Activated CD8-positive, alpha-beta T cell treated with anti-CD3 and anti-CD28 coated beads for 36 hours (primary cell): Measurements from ENCODE around the gene PTGS1. TPM values are rescaled to one million over a fixed set of nuclear protein-coding genes. Genes with fewer than 3 reads are reported as not detected.

Experiments used
- ATAC-seq: fragments of 200-7000 bp; cut with Tn5 transposase; one replicate; pipeline ENCODE4 v1.10.0; 2021; ENCODE audit warnings: mild to moderate bottlenecking, moderate library complexity
- CTCF ChIA-PET: fragments of 350-600 bp; sonication (Branson Sonifier 250); formaldehyde crosslinking; loops from one replicate; lab custom pipeline; 2021; ENCODE audit warnings: antibody characterized with exemption; lab: Charles Lee
- POLR2A ChIA-PET: fragments of 350-600 bp; sonication (Branson Sonifier 250); formaldehyde crosslinking; loops from one replicate; lab custom pipeline; 2021; ENCODE audit warnings: antibody characterized with exemption; lab: Charles Lee
- DNase-seq: peaks from one replicate; pipeline ENCODE4 v3.0.0-alpha.2; 2020
- H3K27ac Mint-ChIP-seq: one replicate; pipeline ENCODE4 v1.8.0; 2021; ENCODE audit warnings: mild to moderate bottlenecking, mixed read lengths
- H3K27me3 Mint-ChIP-seq: one replicate; pipeline ENCODE4 v1.8.0; 2021; ENCODE audit warnings: mixed read lengths
- H3K36me3 Mint-ChIP-seq: one replicate; pipeline ENCODE4 v1.8.0; 2021; ENCODE audit warnings: low read depth, mixed read lengths
- H3K4me1 Mint-ChIP-seq: one replicate; pipeline ENCODE4 v1.8.0; 2021; ENCODE audit warnings: low read depth, mixed read lengths
- H3K4me3 Mint-ChIP-seq: one replicate; pipeline ENCODE4 v1.8.0; 2021; ENCODE audit warnings: mild to moderate bottlenecking, moderate library complexity, mixed read lengths
- H3K9me3 Mint-ChIP-seq: one replicate; pipeline ENCODE4 v1.8.0; 2021; ENCODE audit warnings: mixed read lengths
- intact Hi-C: fragments of 100-400 bp; cut with micrococcal nuclease; formaldehyde crosslinking; loops from one replicate; pipeline ENCODE4 v1.10.0; 2022
- total RNA-seq, 2 experiments: library from RNA; stranded (reverse); gene quantifications; one replicate each; pipeline ENCODE4 v1.2.3, GENCODE V29; 2021
- TF ChIP-seq, protein P1 (sequence below): fragments of 200-600 bp; IDR thresholded peaks from one replicate; pipeline ENCODE4 v1.8.0; 2022; ENCODE audit warnings: antibody characterized with exemption, mild to moderate bottlenecking

PTGS1 gene
- total RNA-seq, 2 experiments from 2014 or later: 0.23 TPM; not detected in 1

DNA sequence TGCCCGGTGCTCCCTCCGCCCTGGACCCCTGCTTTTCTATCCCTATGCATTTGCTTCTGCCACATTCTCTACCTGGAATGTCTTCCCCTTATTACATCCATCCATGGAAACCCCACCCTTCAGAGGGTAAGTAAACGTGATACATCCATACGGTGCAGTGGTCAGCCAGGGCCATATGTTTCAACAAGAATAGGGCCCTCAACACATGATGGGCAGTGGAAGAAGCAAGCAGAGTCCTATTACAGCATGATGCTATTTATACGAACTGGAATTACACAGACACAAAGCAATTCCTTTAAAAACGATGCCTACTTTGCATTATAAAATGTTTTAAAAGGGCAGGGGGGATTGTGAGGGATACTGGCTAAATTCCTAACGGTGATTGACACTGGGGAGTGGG is 38.2 kb upstream of the PTGS1 start:
- DNase-seq (no peak), ATAC-seq (no peak)
- intact Hi-C loops: no loop called here
- TF ChIP-seq, protein P1, sequence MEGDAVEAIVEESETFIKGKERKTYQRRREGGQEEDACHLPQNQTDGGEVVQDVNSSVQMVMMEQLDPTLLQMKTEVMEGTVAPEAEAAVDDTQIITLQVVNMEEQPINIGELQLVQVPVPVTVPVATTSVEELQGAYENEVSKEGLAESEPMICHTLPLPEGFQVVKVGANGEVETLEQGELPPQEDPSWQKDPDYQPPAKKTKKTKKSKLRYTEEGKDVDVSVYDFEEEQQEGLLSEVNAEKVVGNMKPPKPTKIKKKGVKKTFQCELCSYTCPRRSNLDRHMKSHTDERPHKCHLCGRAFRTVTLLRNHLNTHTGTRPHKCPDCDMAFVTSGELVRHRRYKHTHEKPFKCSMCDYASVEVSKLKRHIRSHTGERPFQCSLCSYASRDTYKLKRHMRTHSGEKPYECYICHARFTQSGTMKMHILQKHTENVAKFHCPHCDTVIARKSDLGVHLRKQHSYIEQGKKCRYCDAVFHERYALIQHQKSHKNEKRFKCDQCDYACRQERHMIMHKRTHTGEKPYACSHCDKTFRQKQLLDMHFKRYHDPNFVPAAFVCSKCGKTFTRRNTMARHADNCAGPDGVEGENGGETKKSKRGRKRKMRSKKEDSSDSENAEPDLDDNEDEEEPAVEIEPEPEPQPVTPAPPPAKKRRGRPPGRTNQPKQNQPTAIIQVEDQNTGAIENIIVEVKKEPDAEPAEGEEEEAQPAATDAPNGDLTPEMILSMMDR: no peak
- Mint-ChIP-seq H3K27me3 (no peaks in the 10 kb centered on the region), H3K27ac (no peak overlapping the region), H3K36me3 (peaks cover 17% of the 10 kb centered on the region), H3K9me3 (no peaks in the 10 kb centered on the region), H3K4me1 (peaks cover 3% of the 10 kb centered on the region), H3K4me3 (no peak overlapping the region)
- ChIA-PET CTCF (interaction anchor here (1.1 kb wide), 1 partner anchor 18 kb away, joined by 8 read pairs; no protein-coding TSS in a partner anchor), POLR2A (no interaction called here)

DNA sequence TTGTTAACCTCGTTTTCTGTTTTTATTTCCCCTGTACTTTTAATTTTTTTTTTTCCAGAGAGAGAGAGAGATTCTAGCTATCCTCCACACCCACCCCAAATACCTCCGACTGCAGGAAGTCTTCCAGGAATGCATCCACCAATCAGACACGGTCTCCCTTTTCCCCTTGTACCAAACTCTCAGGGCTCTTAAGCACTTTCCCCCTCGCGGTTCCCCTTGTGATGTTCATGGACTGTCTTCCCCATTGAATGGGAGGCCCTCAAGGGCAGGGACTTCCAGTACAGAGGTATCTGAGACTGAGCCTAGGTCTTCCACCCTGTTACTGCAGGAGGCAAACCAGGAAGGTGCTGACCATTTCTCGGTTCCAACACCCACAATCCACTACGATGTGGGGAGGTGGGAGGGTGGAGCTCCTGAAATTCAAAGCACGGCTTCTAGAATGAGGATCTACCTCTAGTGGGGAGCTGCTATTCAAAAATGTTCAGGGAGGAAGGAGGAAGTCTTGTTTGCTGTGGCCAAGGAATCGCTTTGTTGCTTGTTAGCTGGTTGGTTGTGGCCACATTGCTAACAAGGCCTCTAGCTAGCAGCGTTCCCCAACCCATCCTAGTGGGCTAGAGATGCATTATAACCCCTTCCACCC is 37.5 kb upstream of the PTGS1 start:
- POLR2A ChIA-PET: interaction anchor here (0.7 kb wide), 1 partner anchor 48 kb away, joined by 3 read pairs; no protein-coding TSS in a partner anchor
- CTCF ChIA-PET: interaction anchor here (1.1 kb wide), 2 partner anchors 17 to 235 kb away, joined by 3 to 8 read pairs; no protein-coding TSS in a partner anchor

DNA sequence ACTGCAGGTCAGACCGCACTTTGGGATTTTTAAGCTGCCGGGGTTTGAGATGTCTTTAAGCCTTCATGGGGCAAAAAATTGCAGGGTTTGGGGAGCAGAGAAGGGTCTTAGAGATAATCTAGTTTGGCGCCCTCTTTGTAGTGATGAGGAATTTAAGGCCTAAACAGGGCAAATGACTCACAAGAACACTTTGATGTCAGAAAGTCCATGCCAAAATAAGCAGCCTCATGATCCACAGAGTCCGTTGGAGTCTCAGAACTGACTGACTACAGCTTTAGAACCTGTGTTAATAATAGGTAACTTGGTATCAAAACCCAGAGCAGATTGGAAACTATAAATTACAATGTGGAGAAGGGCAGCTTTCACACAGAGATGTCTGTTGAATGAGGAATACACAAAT is 35.9 kb upstream of the PTGS1 start:
- ChIA-PET CTCF (interaction anchor here (2.4 kb wide), 1 partner anchor 16 kb away, joined by 9 read pairs; no protein-coding TSS in a partner anchor), POLR2A (no interaction called here)
- no peak for DNase-seq
- no peak for ATAC-seq
- Mint-ChIP-seq H3K27me3 (no peaks in the 10 kb centered on the region), H3K27ac (no peak overlapping the region), H3K9me3 (no peaks in the 10 kb centered on the region), H3K4me1 (peaks cover 3% of the 10 kb centered on the region), H3K36me3 (peaks cover 6% of the 10 kb centered on the region), H3K4me3 (no peak overlapping the region)
- intact Hi-C loops: no loop called here
- TF ChIP-seq, protein P1: no peak

More for the DNA sequence above, 37.5 kb upstream of the PTGS1 start:
- Mint-ChIP-seq H3K4me3 (no peak overlapping the region), H3K36me3 (peaks cover 14% of the 10 kb centered on the region), H3K9me3 (no peaks in the 10 kb centered on the region), H3K27me3 (no peaks in the 10 kb centered on the region), H3K27ac (no peak overlapping the region), H3K4me1 (peaks cover 3% of the 10 kb centered on the region)
- no peak for ATAC-seq
- TF ChIP-seq, protein P1: no peak
- DNase-seq: no peak
- intact Hi-C loops: no loop called here

DNA sequence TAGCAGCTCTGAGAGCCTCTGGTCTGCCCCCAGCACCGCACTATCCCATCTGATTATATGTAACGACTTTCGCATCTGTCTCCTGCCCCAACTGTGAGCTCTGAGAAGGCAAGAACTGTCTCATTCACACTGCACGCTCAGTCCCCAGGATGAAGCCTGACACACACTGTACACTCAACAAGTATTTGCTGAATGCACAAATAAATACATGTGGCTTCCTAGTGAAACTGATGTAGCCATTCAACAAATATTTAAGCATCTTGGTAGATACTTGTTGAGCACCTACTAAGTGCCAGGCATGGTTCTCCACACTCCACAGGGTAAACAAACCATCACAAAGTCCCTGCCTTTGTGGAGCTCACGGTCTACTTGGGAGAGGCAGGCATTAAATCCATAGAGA is 34.6 kb upstream of the PTGS1 start:
- ATAC-seq: no peak
- TF ChIP-seq, protein P1: no peak
- intact Hi-C loops: no loop called here

More for the DNA sequence above, 34.6 kb upstream of the PTGS1 start:
- H3K9me3 Mint-ChIP-seq: no peaks in the 10 kb centered on the region
- peaks cover 4% of the 10 kb centered on the region for H3K36me3 Mint-ChIP-seq
- ChIA-PET POLR2A (no interaction called here), CTCF (interaction anchor here (2.4 kb wide), 1 partner anchor 15 kb away, joined by 9 read pairs; no protein-coding TSS in a partner anchor)
- H3K27me3 Mint-ChIP-seq: no peaks in the 10 kb centered on the region
- H3K4me1 Mint-ChIP-seq: peaks cover 3% of the 10 kb centered on the region
- no peak for DNase-seq
- no peak overlapping the region for H3K4me3 Mint-ChIP-seq
- H3K27ac Mint-ChIP-seq: no peak overlapping the region
